GM21390 (cell line): ENCODE results near the gene ZNF217.
"Not testable (repeated sequence)": the region's sequence is repeated elsewhere in the genome, so short reads cannot be mapped to it uniquely, and the experiment has no call there.

Experiments used
- ATAC-seq: cut with Tn5 transposase; IDR thresholded peaks from one replicate; pipeline ENCODE4 v1.9.1; 2021; ENCODE audit not compliant: unreplicated experiment

The ZNF217 gene

GRCh38 chr20:53569606-53570307 lies 23.9 kb downstream of the ZNF217 start:
- ATAC-seq: no peak

DNA sequence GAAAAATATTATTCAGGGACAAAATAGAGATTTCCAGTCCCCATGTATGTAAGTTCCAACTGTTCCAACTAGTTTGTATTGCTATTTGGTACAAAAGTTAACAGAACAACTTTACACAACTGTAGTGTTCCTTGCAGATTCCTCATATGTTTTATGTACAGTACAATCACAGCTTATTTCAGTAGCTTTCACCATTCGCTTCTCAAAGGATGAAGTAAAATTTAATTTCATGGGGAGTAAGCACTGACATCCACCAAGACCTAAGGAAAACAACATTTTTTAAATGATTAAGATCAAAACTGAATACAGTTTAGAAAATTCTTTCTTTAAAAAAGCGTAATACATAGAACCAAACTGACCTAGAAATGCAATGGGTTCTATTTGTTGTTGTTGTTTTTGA lies 24.6 kb downstream of the ZNF217 start:
- ATAC-seq: no peak

DNA sequence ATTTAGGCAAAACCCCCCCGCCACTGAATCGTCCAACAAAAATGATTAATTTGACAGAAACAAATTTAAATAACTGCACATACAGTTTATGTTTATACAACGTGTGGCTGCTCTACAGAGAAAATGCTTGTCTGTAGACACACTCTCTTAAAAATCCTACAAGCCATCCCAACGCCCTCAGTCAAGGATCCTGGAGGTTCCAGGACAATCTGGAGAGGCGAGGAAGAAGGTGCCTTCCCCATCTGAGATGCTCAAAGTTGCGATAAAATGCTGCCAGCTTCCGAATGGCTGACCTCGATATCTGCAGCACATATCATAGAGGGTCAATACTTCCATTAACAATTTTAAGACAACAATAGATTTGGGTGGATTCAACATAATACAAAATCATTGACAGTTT lies 25.3 kb downstream of the ZNF217 start:
- no peak for ATAC-seq

- no peak for ATAC-seq
These were observed 26.2 kb downstream of the ZNF217 start for GRCh38 chr20:53567379-53567917.

- ATAC-seq: not testable (repeated sequence)
These were observed 27.0 kb downstream of the ZNF217 start for GRCh38 chr20:53566623-53567022.

GRCh38 chr20:53565254-53565653 lies 28.4 kb downstream of the ZNF217 start:
- no peak for ATAC-seq

DNA sequence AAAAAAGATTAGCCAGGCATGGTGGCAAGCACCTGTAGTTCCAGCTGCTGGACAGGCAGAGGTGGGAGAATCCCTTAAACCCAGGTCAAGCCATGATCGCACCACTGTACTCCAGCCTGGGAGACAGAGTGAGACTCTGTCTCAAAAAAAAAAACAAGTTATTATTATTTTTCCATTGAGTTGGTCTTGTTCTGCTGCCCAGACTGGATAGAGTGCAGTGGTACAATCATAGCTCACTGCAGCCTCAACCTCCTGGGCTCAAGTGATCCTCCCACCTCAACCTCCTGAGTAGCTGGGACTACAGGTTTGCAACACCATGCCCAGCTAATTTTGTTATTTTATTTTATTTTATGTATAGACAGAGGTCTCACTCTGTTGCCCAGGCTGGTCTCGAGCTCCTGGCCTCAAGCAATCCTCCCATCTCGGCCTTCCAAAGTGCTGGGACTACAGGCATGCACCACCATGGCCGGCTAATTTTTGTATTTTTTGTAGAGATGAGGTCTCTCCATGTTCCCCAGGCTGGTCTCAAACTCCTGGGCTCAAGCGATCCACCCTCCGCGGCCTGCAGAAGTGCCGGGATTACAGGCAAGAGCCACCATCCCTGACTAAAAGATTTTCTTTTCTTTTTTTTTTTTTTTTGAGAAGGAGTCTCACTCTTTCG lies 31.4 kb downstream of the ZNF217 start:
- ATAC-seq: not testable (repeated sequence)

DNA sequence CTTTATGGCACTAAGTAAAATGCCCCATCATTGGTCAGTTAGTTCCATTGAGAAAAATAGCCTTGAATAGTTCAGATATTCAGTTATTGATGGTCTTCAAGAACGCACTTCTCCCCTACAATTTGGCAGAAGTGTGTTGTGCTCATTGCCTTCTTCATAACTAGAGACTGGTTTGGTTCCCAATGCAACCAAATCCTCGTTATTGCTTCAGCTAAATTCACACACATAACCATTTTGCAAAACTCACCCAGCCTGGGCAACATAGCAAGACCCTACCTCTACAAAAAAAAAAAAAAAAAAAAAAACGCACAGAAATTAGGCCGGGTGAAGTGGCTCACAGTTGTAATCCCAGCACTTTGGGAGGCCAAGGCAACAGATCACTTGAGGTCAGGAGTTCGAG lies 32.1 kb downstream of the ZNF217 start:
- no peak for ATAC-seq

GRCh38 chr20:53559816-53560215 lies 33.8 kb downstream of the ZNF217 start:
- no peak for ATAC-seq

DNA sequence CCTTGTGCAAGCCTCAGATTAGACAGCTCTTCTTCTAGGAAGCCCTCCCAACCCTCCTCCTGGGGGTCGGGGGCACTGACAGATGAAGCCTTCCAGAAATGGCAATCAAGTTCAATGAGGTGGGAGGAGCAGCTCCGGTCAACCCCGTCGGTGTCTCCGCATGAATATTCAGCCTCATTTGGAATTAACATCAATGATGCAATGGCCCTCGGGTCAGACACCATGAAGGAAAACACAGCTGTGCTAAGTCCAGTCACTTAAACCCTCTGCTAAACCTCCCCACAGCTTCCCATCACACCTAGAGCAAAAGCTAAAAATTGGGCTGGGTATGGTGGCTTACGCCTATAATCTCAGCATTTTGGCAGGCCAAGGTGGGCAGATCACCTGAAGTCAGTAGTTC lies 36.5 kb downstream of the ZNF217 start:
- no peak for ATAC-seq

DNA sequence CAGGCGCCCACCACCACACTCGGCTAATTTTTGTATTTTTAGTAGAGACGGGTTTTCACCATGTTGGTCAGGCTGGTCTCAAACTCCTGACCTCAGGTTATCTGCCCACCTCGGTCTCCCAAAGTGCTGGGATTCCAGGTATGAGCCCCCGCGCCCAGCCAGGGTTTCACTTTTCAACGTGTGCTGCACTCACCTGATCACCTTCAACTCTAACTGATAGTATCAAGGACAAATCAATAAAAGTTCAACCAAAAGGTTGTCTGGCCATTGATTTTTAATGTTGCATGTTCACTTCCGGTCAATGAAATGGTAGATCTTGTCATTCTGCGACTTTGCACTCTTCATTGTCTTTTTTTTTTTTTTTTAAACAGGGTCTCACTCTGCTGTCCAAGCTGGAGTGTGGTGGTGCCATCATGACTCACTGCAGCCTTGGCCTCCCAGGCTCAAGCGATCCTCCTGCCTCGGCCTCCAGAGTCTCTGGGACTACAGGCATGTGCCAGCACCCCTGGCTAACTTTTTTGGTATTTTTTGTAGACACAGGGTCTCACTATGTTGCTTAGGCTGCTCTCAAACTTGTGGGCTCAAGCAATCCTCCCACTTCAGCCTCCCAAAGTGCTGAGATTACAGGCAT lies 37.3 kb downstream of the ZNF217 start:
- no peak for ATAC-seq

DNA sequence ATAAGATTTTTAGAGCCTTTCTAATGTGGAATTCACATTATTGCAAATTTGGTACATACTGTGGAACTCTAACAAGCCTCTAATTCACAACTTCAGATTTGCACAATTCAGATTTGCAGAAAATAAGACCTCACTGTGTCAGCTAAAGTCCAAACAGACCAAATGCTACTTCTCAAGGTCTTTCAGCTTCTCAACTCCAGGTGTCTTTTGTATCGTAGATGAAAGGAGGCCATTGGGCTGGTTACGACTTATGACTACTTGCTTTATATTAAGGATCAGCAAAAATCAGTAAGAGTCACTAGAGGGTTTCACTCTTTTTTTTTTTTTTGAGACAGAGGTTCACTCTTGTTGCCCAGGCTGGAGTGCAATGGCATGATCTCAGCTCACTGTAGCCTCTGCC lies 37.8 kb downstream of the ZNF217 start:
- ATAC-seq: no peak

DNA sequence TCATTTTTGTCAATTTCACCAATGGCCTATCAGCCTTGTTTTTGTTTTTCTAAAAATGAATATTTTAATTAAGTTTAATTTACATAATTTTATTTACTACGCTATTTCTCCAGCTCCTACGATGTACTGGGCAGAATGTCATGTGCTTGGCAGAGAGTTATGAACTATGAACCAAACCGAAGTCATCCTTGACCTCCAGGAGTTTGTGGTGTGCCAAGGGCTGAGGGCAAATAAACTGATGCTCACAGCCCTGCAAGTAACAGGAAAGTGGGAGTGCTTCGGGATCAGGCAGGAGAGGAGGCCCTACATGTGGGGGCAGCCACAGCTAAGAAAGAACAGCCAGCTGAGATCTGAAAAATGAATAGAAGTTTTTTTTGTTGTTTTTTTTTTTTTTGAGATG lies 38.6 kb downstream of the ZNF217 start:
- no peak for ATAC-seq

DNA sequence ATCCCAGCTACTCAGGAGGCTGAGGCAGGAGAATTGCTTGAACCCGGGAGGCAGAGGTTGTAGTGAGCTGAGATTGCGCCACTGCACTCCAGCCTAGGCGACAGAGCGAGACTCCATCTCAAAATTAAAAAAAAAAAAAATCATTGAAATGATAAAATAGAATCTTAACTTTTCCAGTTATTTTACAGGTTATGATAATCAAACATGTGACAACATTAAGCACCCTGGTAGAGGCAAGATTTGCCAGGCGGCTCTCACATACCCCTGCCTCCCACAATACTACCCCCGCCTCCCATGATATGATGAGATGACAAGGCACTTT lies 41.1 kb downstream of the ZNF217 start:
- ATAC-seq: not testable (repeated sequence)

GRCh38 chr20:53551719-53552571 lies 41.7 kb downstream of the ZNF217 start:
- ATAC-seq: not testable (repeated sequence)

DNA sequence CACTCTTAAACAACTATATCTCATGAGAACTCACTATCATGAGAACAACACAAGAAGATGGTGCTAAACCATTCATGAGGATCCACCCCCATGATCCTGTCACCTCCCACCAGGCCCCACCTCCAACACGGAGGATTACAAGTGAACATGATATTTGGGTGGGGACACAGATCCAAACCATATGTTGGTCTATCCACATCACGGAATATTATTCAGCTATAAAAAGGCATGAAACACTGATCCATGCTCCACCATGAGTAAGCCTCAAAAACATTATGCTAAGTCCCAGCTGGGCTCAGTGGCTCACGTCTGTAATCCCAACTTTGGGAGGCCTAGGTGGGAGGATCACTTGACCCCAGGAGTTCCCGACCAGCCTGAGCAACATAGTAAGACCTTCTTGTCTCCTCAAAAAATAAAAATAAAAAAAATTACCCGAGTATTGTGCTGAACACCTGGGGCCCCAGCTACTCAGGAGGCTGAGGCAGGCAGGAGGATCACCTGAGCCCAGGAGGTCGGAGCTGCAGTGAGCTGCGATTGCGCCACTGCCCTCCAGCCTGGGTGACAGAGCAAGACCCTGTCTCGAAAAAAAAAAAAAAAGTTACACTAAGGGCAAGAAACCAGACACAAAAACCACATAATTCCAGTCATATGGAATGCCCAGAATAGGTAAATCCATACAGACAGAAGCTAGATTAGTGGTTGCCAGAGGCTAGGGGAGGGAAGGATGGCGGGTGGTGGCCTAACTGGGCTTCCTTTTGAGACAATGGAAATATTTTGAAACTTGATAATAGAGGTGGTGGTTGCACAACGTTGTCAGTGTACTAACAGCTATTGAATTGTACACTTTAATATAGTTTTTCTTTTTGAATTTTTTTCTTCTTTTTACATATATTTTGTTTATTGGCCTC lies 43.1 kb downstream of the ZNF217 start:
- no peak for ATAC-seq

- ATAC-seq: no peak
These were observed 45.9 kb downstream of the ZNF217 start for GRCh38 chr20:53547664-53548239.

DNA sequence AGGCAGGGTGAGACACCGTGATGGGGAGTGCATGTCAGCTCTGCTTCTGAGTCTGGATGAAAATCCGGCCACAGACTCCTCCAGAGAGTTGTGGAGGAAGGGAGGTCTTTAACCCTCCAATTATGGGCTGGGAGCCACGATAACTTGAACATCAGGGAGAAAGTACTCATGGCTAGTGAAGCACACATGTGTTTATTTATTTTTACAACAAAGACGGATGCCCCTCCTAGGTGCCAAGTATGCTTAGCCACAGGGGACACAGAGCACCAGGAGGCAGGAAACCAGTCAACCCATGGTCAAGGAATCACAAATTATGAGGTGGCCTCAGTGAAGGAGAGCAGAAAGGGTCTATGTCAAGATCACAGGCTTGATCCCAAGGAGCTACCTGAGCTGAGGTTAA lies 54.1 kb downstream of the ZNF217 start:
- no peak for ATAC-seq

- not testable (repeated sequence) for ATAC-seq
These were observed 57.3 kb downstream of the ZNF217 start for GRCh38 chr20:53536382-53536781.

GRCh38 chr20:53535878-53536277 lies 57.8 kb downstream of the ZNF217 start:
- ATAC-seq: no peak
